ENCODE data around the gene SLC25A26.

SLC25A26 gene, protein sequence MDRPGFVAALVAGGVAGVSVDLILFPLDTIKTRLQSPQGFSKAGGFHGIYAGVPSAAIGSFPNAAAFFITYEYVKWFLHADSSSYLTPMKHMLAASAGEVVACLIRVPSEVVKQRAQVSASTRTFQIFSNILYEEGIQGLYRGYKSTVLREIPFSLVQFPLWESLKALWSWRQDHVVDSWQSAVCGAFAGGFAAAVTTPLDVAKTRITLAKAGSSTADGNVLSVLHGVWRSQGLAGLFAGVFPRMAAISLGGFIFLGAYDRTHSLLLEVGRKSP

DNA sequence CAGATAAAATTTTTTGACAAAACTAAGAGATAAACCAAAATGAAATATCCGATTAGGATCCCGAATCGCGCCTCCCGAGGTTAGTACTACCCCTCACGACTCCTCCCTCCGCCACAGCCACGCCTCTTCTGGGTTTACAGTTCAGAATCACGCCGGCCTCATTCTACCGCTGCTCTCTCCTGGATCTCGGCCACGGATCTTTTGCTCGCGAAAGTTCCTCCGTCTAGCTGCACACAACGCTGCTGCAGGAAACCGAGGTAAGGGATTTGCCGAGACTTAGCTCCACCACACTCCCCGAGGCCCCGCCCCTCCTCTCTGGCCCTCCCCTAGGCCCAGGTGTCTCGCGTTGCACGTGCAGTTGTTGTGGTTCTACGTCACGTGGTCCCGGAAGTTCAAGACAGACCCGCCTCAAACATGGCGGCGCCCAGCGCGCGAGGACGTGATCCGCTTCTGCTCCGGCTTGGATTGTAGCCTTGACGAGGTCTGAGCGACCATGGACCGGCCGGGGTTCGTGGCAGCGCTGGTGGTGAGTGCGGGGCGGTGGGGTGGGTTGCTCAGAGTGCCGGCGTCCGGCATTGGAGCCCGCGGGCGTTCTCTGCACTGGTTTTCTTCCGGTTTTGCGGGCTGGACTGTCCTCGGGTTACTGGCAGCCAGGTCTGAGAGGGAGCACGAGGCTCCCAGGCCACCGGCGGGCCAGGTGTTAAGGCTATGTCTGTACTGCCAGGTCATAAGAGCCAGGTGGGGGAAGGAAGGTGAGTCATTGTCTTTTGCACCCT, at the start of gene SLC25A26:
TSS of gene SLC25A26 (plus strand) at position 400 of the 776 bp plus-strand sequence. CDS start at position 494, 94 bp downstream.
- H3K4me3 ChIP-seq (ENCODE audit: control insufficient read depth, low read depth, low read length), result peak within 1 kb of the TSS; percentile 85
- DNase-seq (ENCODE audit: low read depth), result peak; percentile 78
- no peak for TF ChIP-seq CTCF (IDR thresholded peaks at IDR 0.05; ENCODE audit: control insufficient read depth, insufficient read depth, low read depth, low read length, missing control alignments)

GRCh38 chr3:66172394-66172793, 48.4 kb upstream of the SLC25A26 start:
- TF ChIP-seq CTCF (IDR thresholded peaks at IDR 0.05; ENCODE audit: control insufficient read depth, insufficient read depth, low read depth, low read length, missing control alignments), result no peak
- no peak for DNase-seq (ENCODE audit: low read depth)
- H3K4me3 ChIP-seq (ENCODE audit: control insufficient read depth, low read depth, low read length), result no peak overlapping the region

DNA sequence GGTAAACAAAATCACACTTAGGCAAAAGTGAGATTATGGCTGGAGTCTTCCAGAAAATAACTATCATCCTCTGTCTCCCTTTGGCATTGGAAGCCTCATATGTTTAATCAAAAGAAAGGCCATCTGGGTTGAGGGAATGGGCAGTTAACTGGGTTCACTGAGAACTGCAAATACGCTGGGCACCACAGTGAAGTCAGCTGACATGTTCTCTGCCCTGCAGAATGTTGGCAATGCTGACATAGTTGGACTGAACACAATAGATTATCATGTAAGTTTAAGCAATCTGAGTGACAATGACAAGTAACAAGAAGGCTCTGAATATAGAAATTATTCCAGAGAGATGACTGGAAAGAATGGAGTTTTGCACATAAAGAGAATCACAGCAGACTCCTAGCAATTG, 43.8 kb upstream of the SLC25A26 start:
- no peak for TF ChIP-seq CTCF (IDR thresholded peaks at IDR 0.05; ENCODE audit: control insufficient read depth, insufficient read depth, low read depth, low read length, missing control alignments)
- no peak overlapping the region for H3K4me3 ChIP-seq (ENCODE audit: control insufficient read depth, low read depth, low read length)
- no peak for DNase-seq (ENCODE audit: low read depth)

- H3K4me3 ChIP-seq (ENCODE audit: control insufficient read depth, low read depth, low read length), result no peak overlapping the region
- DNase-seq (ENCODE audit: low read depth), result no peak
- TF ChIP-seq CTCF (IDR thresholded peaks at IDR 0.05; ENCODE audit: control insufficient read depth, insufficient read depth, low read depth, low read length, missing control alignments), result no peak
Measured at GRCh38 chr3:66178206-66178605, 42.6 kb upstream of the SLC25A26 start.

- DNase-seq (ENCODE audit: low read depth), result no peak
- TF ChIP-seq CTCF (IDR thresholded peaks at IDR 0.05; ENCODE audit: control insufficient read depth, insufficient read depth, low read depth, low read length, missing control alignments), result no peak
- no peak overlapping the region for H3K4me3 ChIP-seq (ENCODE audit: control insufficient read depth, low read depth, low read length)
Measured at GRCh38 chr3:66179793-66180192, 41.0 kb upstream of the SLC25A26 start.

DNA sequence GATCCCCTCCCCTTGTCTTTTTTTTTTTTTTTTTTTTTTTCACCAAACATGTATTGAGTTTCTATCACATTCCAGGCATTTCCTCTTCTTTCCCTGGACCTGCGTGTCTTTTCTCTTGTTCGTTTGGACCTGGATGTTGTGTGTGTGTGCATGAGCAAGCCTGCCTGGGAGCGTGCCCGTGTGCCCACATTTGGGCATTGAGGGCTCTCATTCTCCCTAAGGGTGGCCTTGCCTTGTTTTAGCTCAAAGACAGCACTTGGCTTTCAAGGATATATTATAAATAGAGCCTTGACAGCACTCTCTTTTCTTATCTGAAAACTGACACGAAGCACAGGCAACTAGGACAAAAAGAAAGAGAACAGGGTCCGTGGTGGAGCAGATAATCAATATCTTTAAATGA, 39.0 kb upstream of the SLC25A26 start:
- DNase-seq (ENCODE audit: low read depth), result no peak
- no peak overlapping the region for H3K4me3 ChIP-seq (ENCODE audit: control insufficient read depth, low read depth, low read length)
- no peak for TF ChIP-seq CTCF (IDR thresholded peaks at IDR 0.05; ENCODE audit: control insufficient read depth, insufficient read depth, low read depth, low read length, missing control alignments)

Data from AG09309 (cell line).